ENCODE data around the gene IL17REL. TPM values are rescaled to one million over a fixed set of nuclear protein-coding genes. Genes with fewer than 3 reads are reported as not detected.
A peak's percentile ranks its signal among the peaks of the same experiment; 100 is the strongest.

Gene IL17REL
- total and polyA plus RNA-seq, 2 of the 13 experiments (the other 11 are each of a cell fraction or from before 2014, with no cell fraction given): not detected

- TF ChIP-seq ZNF142 (CRISPR knock-in tag; IDR thresholded peaks at IDR 0.05) (peak; percentile 54; the same call in 1 of the 2 replicates), ZNF790 (CRISPR knock-in tag; IDR thresholded peaks at IDR 0.05; ENCODE audit: borderline replicate concordance) (no peak), ZNF788 (CRISPR knock-in tag; IDR thresholded peaks at IDR 0.05; ENCODE audit: borderline replicate concordance) (peak; percentile 77; the same call in 1 of the 2 replicates), HNF4A (CRISPR knock-in tag; IDR thresholded peaks at IDR 0.05) (peak; percentile 65), SMYD3 (CRISPR knock-in tag; IDR thresholded peaks at IDR 0.05) (no peak), ATF2 (CRISPR knock-in tag; IDR thresholded peaks at IDR 0.05) (peak; percentile 88; the same call in 1 of the 2 replicates), RBM39 (IDR thresholded peaks at IDR 0.05; ENCODE audit: low read depth, low read length, poor library complexity, severe bottlenecking) (no peak), ZNF253 (CRISPR knock-in tag; IDR thresholded peaks at IDR 0.05; ENCODE audit: borderline replicate concordance) (no peak; the same call in 1 of the 2 replicates), PHF20 (CRISPR knock-in tag; IDR thresholded peaks at IDR 0.05) (no peak), ZNF629 (CRISPR knock-in tag; conservative IDR thresholded peaks at IDR 0.05) (peak; percentile 92), ZNF205 (CRISPR knock-in tag; IDR thresholded peaks at IDR 0.05) (peak; percentile 24; the same call in 1 of the 2 replicates), SP5 (CRISPR knock-in tag; IDR thresholded peaks at IDR 0.05; ENCODE audit: borderline replicate concordance, low read depth) (peak; percentile 67), GFI1 (CRISPR knock-in tag; IDR thresholded peaks at IDR 0.05; ENCODE audit: borderline replicate concordance) (peak; percentile 64; the same call in 1 of the 2 replicates), ZNF331 (CRISPR knock-in tag; IDR thresholded peaks at IDR 0.05) (0 out of 2 replicates have a peak, but pooled peaks have one; percentile 27), RBM22 (optimal IDR thresholded peaks at IDR 0.05; ENCODE audit: low read length) (no peak), ZNF317 (CRISPR knock-in tag; IDR thresholded peaks at IDR 0.05) (0 out of 2 replicates have a peak, but pooled peaks have one; percentile 39), FOXO1 (CRISPR knock-in tag; IDR thresholded peaks at IDR 0.05) (peak; percentile 35; the same call in 1 of the 2 replicates), POLR2AphosphoS5 (IDR thresholded peaks at IDR 0.05; ENCODE audit: low read depth, low read length) (0 out of 2 replicates have a peak, but pooled peaks have one; percentile 11), ZNF292 (CRISPR knock-in tag; IDR thresholded peaks at IDR 0.05; ENCODE audit: borderline replicate concordance, low read depth) (0 out of 2 replicates have a peak, but pooled peaks have one; percentile 56), PHF5A (CRISPR knock-in tag; IDR thresholded peaks at IDR 0.05; ENCODE audit: low read depth, unreplicated experiment) (peak; percentile 58), KMT2A (CRISPR knock-in tag; IDR thresholded peaks at IDR 0.05) (no peak), SOX5 (CRISPR knock-in tag; IDR thresholded peaks at IDR 0.05; ENCODE audit: borderline replicate concordance) (0 out of 2 replicates have a peak, but pooled peaks have one; percentile 45), RFXAP (CRISPR knock-in tag; IDR thresholded peaks at IDR 0.05; ENCODE audit: borderline replicate concordance) (0 out of 2 replicates have a peak, but pooled peaks have one; percentile 12)
These were observed 60.3 kb downstream of the IL17REL start (continued) for GRCh38 chr22:49951986-49952896.

Data from HepG2 (cell line).